Inferior parietal cortex (tissue), 1 donor: ENCODE data around the gene PHACTR1.

ENCODE experiments used
- DNase-seq: peaks from one replicate; pipeline ENCODE4 v3.0.0-alpha.2; 2016; ENCODE audit errors: extremely low spot score

Gene PHACTR1

GRCh38 chr6:13027207-13027606 lies 310.6 kb downstream of the PHACTR1 start:
- DNase-seq, result no peak

DNA sequence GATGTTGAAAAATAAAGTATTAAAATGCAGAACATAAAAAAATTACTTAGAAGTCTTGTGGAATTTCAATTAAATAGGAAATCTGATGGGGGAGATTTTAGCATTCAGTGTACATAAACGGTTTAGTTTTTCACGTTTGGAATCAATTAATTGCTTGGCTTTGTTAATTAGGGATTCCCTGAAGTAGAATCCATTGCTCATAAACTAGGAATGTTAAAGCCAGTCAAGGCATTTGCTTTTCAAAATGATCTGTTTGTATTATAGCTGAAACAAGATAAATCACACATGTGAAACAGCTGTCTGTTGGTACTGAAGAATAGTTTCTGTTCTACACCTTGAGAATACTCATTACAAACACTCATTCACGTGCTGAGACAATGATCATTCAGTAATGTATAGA lies 313.8 kb downstream of the PHACTR1 start:
- DNase-seq, result no peak

GRCh38 chr6:13032566-13032965 lies 316.0 kb downstream of the PHACTR1 start:
- no peak for DNase-seq

DNA sequence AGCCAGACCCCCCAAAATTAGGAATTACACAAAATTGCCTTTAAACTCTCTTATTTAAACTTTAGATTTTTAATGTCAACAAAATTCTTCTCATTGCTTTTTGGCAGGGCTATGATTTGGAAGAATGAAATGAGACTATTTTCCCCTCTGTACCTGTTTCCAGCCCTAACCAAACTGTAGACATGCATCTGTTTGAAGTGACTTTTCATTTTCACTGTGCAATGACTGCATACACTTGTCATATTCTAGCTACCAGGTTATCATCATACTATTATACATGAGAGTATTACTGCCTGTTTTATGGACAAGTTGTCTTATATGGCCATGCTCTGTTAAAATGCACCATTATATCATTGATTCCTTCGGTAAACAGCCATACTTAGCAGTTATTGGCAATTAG lies 316.6 kb downstream of the PHACTR1 start:
- no peak for DNase-seq

GRCh38 chr6:13034316-13034715 lies 317.7 kb downstream of the PHACTR1 start:
- no peak for DNase-seq

- DNase-seq, result no peak
Observed at GRCh38 chr6:13035606-13036005, 319.0 kb downstream of the PHACTR1 start.

GRCh38 chr6:13038315-13038714 lies 321.7 kb downstream of the PHACTR1 start:
- DNase-seq, result peak; percentile 70

GRCh38 chr6:13038741-13039190 lies 322.2 kb downstream of the PHACTR1 start:
- DNase-seq, result no peak

GRCh38 chr6:13044390-13044789 lies 327.8 kb downstream of the PHACTR1 start:
- no peak for DNase-seq

DNA sequence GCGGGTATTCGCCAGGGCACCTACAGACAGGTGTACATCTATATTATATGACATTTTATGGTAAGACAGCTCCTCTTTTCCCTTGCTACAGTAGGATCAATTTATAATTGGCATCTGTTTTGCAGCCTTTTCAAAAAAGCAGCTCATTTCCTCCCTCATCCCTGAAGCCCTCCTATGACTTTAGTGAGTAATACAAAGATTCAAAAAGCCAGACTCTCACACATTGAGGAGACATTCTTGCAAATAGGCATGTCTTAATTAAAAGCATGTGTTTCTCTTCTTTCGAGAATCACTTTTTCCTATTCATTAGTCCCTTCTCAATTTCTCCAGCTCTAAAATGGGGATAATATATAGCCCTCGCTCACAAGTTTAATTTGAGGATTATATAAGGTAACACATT lies 328.3 kb downstream of the PHACTR1 start:
- no peak for DNase-seq

DNA sequence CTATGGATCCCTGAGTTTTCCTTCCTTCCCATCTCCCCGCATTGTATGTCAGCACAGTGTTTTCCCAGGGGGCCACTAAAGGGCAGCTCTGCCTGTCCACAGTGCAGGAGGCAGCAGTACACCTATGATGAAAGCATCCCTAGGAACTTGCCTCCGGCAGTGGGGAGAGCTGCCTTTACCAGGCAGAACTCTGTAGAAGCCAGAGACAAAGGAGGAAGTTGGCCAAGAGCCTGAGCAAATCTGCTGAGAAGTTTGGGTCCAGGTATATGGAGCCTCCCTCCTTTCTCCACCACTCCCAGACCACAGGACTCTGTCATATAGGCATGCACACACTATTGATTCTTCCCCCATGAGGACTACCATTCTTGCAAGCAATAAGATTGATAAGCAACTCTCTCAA lies 329.1 kb downstream of the PHACTR1 start:
- no peak for DNase-seq

- DNase-seq, result no peak
Observed at GRCh38 chr6:13046084-13046483, 329.5 kb downstream of the PHACTR1 start.

- no peak for DNase-seq
Observed at GRCh38 chr6:13048113-13048512, 331.5 kb downstream of the PHACTR1 start.

GRCh38 chr6:13049666-13050254 lies 333.2 kb downstream of the PHACTR1 start:
- DNase-seq, result no peak

GRCh38 chr6:13053006-13053461 lies 336.5 kb downstream of the PHACTR1 start:
- DNase-seq, result peak; percentile 60

- peak; percentile 56 for DNase-seq
Observed at GRCh38 chr6:13058051-13058450, 341.5 kb downstream of the PHACTR1 start.

GRCh38 chr6:13059026-13059425 lies 342.5 kb downstream of the PHACTR1 start:
- no peak for DNase-seq

DNA sequence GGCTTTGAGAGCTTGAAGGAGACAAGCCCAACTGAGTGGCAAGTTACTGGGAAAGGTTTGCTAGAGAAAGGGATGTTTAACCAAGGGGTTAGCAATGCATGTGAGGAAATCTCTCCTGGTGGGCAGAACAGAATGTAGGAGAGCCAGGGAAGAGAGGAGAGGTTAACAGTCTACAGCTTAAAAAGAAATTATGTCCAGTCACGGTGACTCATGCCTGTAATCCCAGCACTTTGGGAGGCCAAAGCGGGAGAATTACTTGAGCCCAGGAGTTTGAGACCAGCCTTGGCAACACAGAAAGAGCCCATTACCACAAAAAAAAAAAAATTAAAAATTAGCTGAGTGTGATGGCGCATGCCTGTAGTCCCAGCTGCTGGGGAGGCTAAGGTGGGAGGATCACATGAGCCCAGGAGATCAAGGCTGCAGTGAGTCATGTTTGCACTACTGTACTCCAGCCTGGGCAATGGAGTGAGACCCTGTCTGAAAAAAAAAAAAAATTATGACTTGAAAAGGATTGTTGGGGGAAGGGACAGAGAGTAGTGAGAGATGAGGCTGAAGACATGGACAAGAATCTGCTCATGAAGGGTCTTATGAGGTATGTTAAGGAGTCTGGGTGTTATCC lies 346.8 kb downstream of the PHACTR1 start:
- DNase-seq, result no peak

GRCh38 chr6:13065581-13065980 lies 349.0 kb downstream of the PHACTR1 start:
- DNase-seq, result no peak

DNA sequence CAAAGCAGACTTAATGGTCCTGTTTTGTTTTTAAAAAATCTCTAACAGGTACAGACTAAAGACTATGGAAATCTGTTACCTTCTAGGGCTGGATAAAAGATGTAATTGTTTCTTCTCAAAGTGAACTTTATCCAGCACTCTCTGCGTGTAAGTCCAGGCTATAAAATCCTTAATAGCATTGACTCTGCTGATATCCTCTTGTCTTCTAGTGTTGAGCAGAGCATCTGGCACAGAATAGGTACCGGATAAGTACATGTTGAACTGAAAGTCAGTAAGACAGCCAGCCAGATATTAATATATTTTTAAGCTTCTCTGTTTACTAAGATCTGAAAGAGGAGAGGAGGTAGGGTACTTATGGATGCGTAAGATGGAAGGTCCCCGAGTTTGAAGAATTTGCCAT lies 349.5 kb downstream of the PHACTR1 start:
- no peak for DNase-seq

- DNase-seq, result no peak
Observed at GRCh38 chr6:13066820-13067219, 350.3 kb downstream of the PHACTR1 start.

GRCh38 chr6:13068586-13069210 lies 352.1 kb downstream of the PHACTR1 start:
- no peak for DNase-seq
